H9 (cell line): Measurements from ENCODE around the gene USP6NL. TPM values are rescaled to one million over a fixed set of nuclear protein-coding genes. Genes with fewer than 3 reads are reported as not detected.

Source experiments
- DNase-seq: peaks from one replicate; pipeline ENCODE4 v3.0.0-alpha.2; 2017
- H2AFZ ChIP-seq: one replicate; pipeline ENCODE4 v1.6.1; 2013; ENCODE audit warnings: mild to moderate bottlenecking, low read length, control low read depth, moderate library complexity
- H2AK5ac ChIP-seq: 2 replicates; pipeline ENCODE4 v1.6.1; 2013; ENCODE audit warnings: low read length, control low read depth, mixed read lengths; ENCODE audit not compliant: insufficient read length
- H2BK120ac ChIP-seq: one replicate; pipeline ENCODE4 v1.6.1; 2013; ENCODE audit warnings: low read depth, mild to moderate bottlenecking, low read length, control low read depth, inconsistent platforms; ENCODE audit not compliant: poor library complexity, severe bottlenecking
- H2BK12ac ChIP-seq: 2 replicates; pipeline ENCODE4 v1.6.1; 2013; ENCODE audit warnings: low read length, control low read depth, mixed read lengths, low read depth; ENCODE audit not compliant: insufficient read length
- H2BK15ac ChIP-seq: 2 replicates; pipeline ENCODE4 v1.6.1; 2013; ENCODE audit warnings: low read depth, low read length, control low read depth
- H2BK20ac ChIP-seq: one replicate; pipeline ENCODE4 v1.6.1; 2013; ENCODE audit warnings: low read depth, mild to moderate bottlenecking, low read length, control low read depth, inconsistent platforms; ENCODE audit not compliant: poor library complexity, severe bottlenecking
- H2BK5ac ChIP-seq: 2 replicates; pipeline ENCODE4 v1.6.1; 2013; ENCODE audit warnings: low read length, control low read depth, mixed read lengths; ENCODE audit not compliant: insufficient read length
- H3K14ac ChIP-seq: 2 replicates; pipeline ENCODE4 v1.6.1; 2013; ENCODE audit warnings: low read length, control low read depth; ENCODE audit not compliant: insufficient read depth
- H3K18ac ChIP-seq: 2 replicates; pipeline ENCODE4 v1.6.1; 2013; ENCODE audit warnings: low read depth, mild to moderate bottlenecking, mixed read lengths, low read length, control low read depth; ENCODE audit not compliant: insufficient read length
- H3K23ac ChIP-seq: 2 replicates; pipeline ENCODE4 v1.6.1; 2013; ENCODE audit warnings: low read length, control low read depth, mixed read lengths, low read depth; ENCODE audit not compliant: insufficient read length
- H3K23me2 ChIP-seq: 2 replicates; pipeline ENCODE4 v1.6.1; 2013; ENCODE audit warnings: low read depth, mild to moderate bottlenecking, mixed read lengths, low read length, control low read depth; ENCODE audit not compliant: insufficient read length, poor library complexity, severe bottlenecking
- H3K27ac ChIP-seq: 2 replicates; pipeline ENCODE4 v1.5.1; 2013; ENCODE audit warnings: low read length, control low read depth, mixed read lengths, low read depth; ENCODE audit not compliant: insufficient read length
- H3K27me3 ChIP-seq: 2 replicates; pipeline ENCODE4 v1.6.1; 2013; ENCODE audit warnings: low read length, control low read depth, inconsistent platforms; ENCODE audit not compliant: insufficient read depth
- H3K4ac ChIP-seq: 2 replicates; pipeline ENCODE4 v1.6.1; 2013; ENCODE audit warnings: low read depth, mild to moderate bottlenecking, control low read depth, inconsistent platforms, low read length, moderate library complexity
- H3K4me1 ChIP-seq: 2 replicates; pipeline ENCODE4 v1.6.1; 2013; ENCODE audit warnings: low read length, control low read depth, inconsistent platforms; ENCODE audit not compliant: insufficient read depth
- H3K4me2 ChIP-seq: 2 replicates; pipeline ENCODE4 v1.6.1; 2013; ENCODE audit warnings: low read length, control low read depth, mixed read lengths; ENCODE audit not compliant: insufficient read length, insufficient read depth
- H3K56ac ChIP-seq: 2 replicates; pipeline ENCODE4 v1.6.1; 2013; ENCODE audit warnings: low read depth, mild to moderate bottlenecking, mixed read lengths, low read length, control low read depth; ENCODE audit not compliant: insufficient read length
- H3K79me1 ChIP-seq: 2 replicates; pipeline ENCODE4 v1.6.1; 2013; ENCODE audit warnings: low read depth, mild to moderate bottlenecking, moderate library complexity, low read length, control low read depth, inconsistent platforms; ENCODE audit not compliant: insufficient read depth, poor library complexity, severe bottlenecking
- H3K79me2 ChIP-seq: 2 replicates; pipeline ENCODE4 v1.6.1; 2013; ENCODE audit warnings: low read length, control low read depth, inconsistent platforms; ENCODE audit not compliant: insufficient read depth
- H3K9ac ChIP-seq: 2 replicates; pipeline ENCODE4 v1.6.1; 2013; ENCODE audit warnings: low read length, control low read depth, mixed read lengths; ENCODE audit not compliant: insufficient read length; ENCODE audit errors: extremely low read depth
- H3K9me3 ChIP-seq: one replicate; pipeline ENCODE4 v1.6.1; 2013; ENCODE audit warnings: low read depth, low read length, inconsistent platforms; ENCODE audit not compliant: control insufficient read depth
- H3T11ph ChIP-seq: one replicate; pipeline ENCODE4 v1.6.1; 2013; ENCODE audit warnings: mild to moderate bottlenecking, low read length, control low read depth, inconsistent platforms
- H4K20me1 ChIP-seq: one replicate; pipeline ENCODE4 v1.6.1; 2013; ENCODE audit not compliant: control insufficient read depth, insufficient read length, insufficient read depth
- H4K5ac ChIP-seq: 2 replicates; pipeline ENCODE4 v1.6.1; 2013; ENCODE audit warnings: low read depth, mild to moderate bottlenecking, mixed read lengths, low read length, control low read depth; ENCODE audit not compliant: insufficient read length
- H4K8ac ChIP-seq: replicated peaks from 2 replicates; pipeline ENCODE4 v1.6.1; 2013; ENCODE audit warnings: low read length, control low read depth, mixed read lengths, low read depth; ENCODE audit not compliant: insufficient read length
- H4K91ac ChIP-seq: 2 replicates; pipeline ENCODE4 v1.6.1; 2013; ENCODE audit warnings: low read depth, mild to moderate bottlenecking, moderate library complexity, mixed read lengths, low read length, control low read depth; ENCODE audit not compliant: insufficient read length
- H3K27ac Mint-ChIP-seq, 3 experiments: 2 replicates in 2 of 3; 3 replicates in 1 of 3; pipeline ENCODE4 v1.8.0; 2020 to 2021; ENCODE audit warnings: mixed read lengths in 3 of 3, mild to moderate bottlenecking in 1 of 3, moderate library complexity in 1 of 3
- H3K27me3 Mint-ChIP-seq: 2 replicates; pipeline ENCODE4 v1.8.0; 2021; ENCODE audit warnings: low read depth, mild to moderate bottlenecking, moderate library complexity, mixed read lengths
- H3K36me3 Mint-ChIP-seq, 3 experiments: 2 replicates in 2 of 3; 3 replicates in 1 of 3; pipeline ENCODE4 v1.8.0; 2020 to 2021; ENCODE audit warnings: low read depth in 3 of 3, mixed read lengths in 3 of 3; ENCODE audit not compliant: insufficient read depth in 1 of 3
- H3K4me1 Mint-ChIP-seq, 2 experiments: 2 replicates each; pipeline ENCODE4 v1.8.0; 2020; ENCODE audit warnings: mixed read lengths in 2 of 2
- H3K4me3 Mint-ChIP-seq, 2 experiments: 2 replicates in 1 of 2; 3 replicates in 1 of 2; pipeline ENCODE4 v1.8.0; 2020 to 2021; ENCODE audit warnings: mild to moderate bottlenecking in 2 of 2, mixed read lengths in 2 of 2, moderate library complexity in 1 of 2
- H3K9me3 Mint-ChIP-seq, 2 experiments: 2 replicates in 1 of 2; 3 replicates in 1 of 2; pipeline ENCODE4 v1.8.0; 2020; ENCODE audit warnings: mild to moderate bottlenecking in 2 of 2, mixed read lengths in 2 of 2, moderate library complexity in 1 of 2
- WGBS: extraction: QIAGEN DNeasy Blood & Tissue Kit; methylation state at CpG from one replicate; pipeline ENCODE4 v1.1.7; 2013; ENCODE audit warnings: missing lambda C conversion rate, low lambda C conversion rate, mixed read lengths; ENCODE audit not compliant: insufficient read length; ENCODE audit errors: extremely low coverage; 5-methylcytosine and 5-hydroxymethylcytosine counted together
- total RNA-seq: library from RNA; stranded (reverse); gene quantifications from 2 replicates; pipeline ENCODE4 v1.2.1, GENCODE V29; 2021
- TF ChIP-seq, protein P1 (sequence below): fragments of 200-600 bp; sonication (generic); conservative IDR thresholded peaks from 3 replicates; pipeline ENCODE4 v1.8.0; 2021; ENCODE audit warnings: antibody characterized with exemption, mild to moderate bottlenecking

USP6NL gene
- total RNA-seq, 1 experiment from 2014 or later = 28.3 TPM

DNA sequence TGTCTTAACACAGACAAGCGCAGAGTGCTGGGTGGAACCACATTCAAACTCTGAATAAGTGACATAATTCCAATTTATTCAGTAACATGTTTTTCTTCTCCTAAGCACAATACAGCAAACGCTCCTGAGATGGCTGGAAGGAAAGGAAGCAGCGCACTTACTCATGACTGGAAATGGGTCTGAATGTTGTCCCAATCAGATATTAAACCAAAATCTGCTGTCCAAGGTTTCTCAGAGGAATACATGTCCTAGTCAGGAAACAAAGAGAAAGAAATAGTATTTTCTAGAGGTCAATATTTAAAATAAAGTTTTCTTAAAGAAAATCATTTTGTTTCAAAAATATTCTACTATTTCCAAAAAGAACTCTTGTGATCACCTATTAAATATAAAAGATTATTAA is 14.0 kb downstream of the USP6NL start:
- Histone ChIP-seq H3K23ac (no peak overlapping the region), H2BK120ac (no peak overlapping the region), H3K9ac (no peak overlapping the region), H2BK20ac (no peak overlapping the region), H4K8ac (no peak overlapping the region), H4K20me1 (no peaks in the 10 kb centered on the region), H3K27me3 (no peaks in the 10 kb centered on the region), H3K14ac (no peak overlapping the region), H3K23me2 (no peaks in the 10 kb centered on the region), H3K56ac (no peak overlapping the region), H2AFZ (no peak overlapping the region), H3K4ac (no peak overlapping the region), H3K4me2 (no peak overlapping the region), H2BK12ac (no peak overlapping the region), H3K18ac (no peak overlapping the region), H4K91ac (no peak overlapping the region), H3K4me1 (no peaks in the 10 kb centered on the region; the same call in 1 of the 2 replicates), H3K79me2 (peaks cover 13% of the 10 kb centered on the region; the same call in 1 of the 2 replicates), H2AK5ac (no peak overlapping the region), H3T11ph (no peak overlapping the region), H3K9me3 (no peaks in the 10 kb centered on the region), H2BK5ac (no peak overlapping the region), H4K5ac (no peak overlapping the region), H3K79me1 (peaks cover 8% of the 10 kb centered on the region), H3K27ac (no peak overlapping the region), H2BK15ac (no peak overlapping the region)
- Mint-ChIP-seq H3K4me1 (peaks cover 9 to 17% of the 10 kb centered on the region in 2 experiments), H3K4me3 (no peak overlapping the region), H3K9me3 (no peaks in the 10 kb centered on the region), H3K27ac (no peak overlapping the region), H3K27me3 (no peaks in the 10 kb centered on the region), H3K36me3 (peaks cover 2 to 16% (median 7%) of the 10 kb centered on the region in 3 experiments; a peak in 5 of 7 replicates)
- DNase-seq = no peak
- TF ChIP-seq, protein P1, sequence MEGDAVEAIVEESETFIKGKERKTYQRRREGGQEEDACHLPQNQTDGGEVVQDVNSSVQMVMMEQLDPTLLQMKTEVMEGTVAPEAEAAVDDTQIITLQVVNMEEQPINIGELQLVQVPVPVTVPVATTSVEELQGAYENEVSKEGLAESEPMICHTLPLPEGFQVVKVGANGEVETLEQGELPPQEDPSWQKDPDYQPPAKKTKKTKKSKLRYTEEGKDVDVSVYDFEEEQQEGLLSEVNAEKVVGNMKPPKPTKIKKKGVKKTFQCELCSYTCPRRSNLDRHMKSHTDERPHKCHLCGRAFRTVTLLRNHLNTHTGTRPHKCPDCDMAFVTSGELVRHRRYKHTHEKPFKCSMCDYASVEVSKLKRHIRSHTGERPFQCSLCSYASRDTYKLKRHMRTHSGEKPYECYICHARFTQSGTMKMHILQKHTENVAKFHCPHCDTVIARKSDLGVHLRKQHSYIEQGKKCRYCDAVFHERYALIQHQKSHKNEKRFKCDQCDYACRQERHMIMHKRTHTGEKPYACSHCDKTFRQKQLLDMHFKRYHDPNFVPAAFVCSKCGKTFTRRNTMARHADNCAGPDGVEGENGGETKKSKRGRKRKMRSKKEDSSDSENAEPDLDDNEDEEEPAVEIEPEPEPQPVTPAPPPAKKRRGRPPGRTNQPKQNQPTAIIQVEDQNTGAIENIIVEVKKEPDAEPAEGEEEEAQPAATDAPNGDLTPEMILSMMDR = no peak
- WGBS = no CpG with 5 or more reads among the region's 3 CpGs
